H7 (cell line): ENCODE results near the gene LRP4. TPM values are rescaled to one million over a fixed set of nuclear protein-coding genes. Genes with fewer than 3 reads are reported as not detected.
A peak's percentile ranks its signal among the peaks of the same experiment; 100 is the strongest.

ENCODE experiments used
- DNase-seq: peaks from one replicate; pipeline ENCODE4 v3.0.0; 2012
- H3K27me3 ChIP-seq: 2 replicates; pipeline ENCODE4 v1.6.0; 2011; ENCODE audit warnings: mild to moderate bottlenecking, low read length; ENCODE audit not compliant: control insufficient read depth, insufficient read depth
- H3K36me3 ChIP-seq: replicated peaks from 2 replicates; pipeline ENCODE4 v1.5.1; 2011; ENCODE audit warnings: low read length; ENCODE audit not compliant: control insufficient read depth, insufficient read depth
- H3K4me3 ChIP-seq: 2 replicates; pipeline ENCODE4 v1.5.1; 2011; ENCODE audit warnings: low read depth, mild to moderate bottlenecking, control low read depth, low read length, moderate library complexity; ENCODE audit not compliant: insufficient read depth
- total RNA-seq: library from RNA; depleted of rRNA; stranded (reverse); fragments of >200 nt; shearing (Covaris generic); gene quantifications from 2 replicates; pipeline ENCODE4 v1.2.3, GENCODE V29; 2014

LRP4 gene
- total RNA-seq, 1 experiment from 2014 or later = 16.7 TPM

DNA sequence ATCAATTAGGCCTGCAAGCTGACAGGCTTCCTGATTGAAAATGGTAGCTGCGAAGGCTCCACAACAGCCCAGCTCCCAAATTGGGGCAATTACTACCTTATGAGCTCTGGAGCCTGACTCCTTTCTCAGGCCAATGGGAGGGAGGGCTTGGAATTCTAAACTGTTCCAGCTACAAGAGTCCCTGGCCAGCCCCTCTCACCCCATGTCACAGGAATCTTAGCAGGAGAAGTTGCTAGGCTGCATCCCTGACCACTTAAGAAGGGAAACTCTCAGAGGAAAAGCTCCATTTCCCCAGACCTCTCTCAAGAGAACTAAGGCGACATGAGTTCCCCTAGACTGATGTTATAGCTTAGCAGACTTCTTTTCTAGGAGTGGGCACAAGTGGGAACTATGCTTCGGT, 4.9 kb downstream of the LRP4 start:
- peaks cover 10% of the 10 kb centered on the region; the same call in 1 of the 2 replicates for H3K27me3 ChIP-seq
- peak; percentile 24 for DNase-seq
- H3K36me3 ChIP-seq = no peaks in the 10 kb centered on the region
- H3K4me3 ChIP-seq = peak overlapping the region; percentile 21

DNA sequence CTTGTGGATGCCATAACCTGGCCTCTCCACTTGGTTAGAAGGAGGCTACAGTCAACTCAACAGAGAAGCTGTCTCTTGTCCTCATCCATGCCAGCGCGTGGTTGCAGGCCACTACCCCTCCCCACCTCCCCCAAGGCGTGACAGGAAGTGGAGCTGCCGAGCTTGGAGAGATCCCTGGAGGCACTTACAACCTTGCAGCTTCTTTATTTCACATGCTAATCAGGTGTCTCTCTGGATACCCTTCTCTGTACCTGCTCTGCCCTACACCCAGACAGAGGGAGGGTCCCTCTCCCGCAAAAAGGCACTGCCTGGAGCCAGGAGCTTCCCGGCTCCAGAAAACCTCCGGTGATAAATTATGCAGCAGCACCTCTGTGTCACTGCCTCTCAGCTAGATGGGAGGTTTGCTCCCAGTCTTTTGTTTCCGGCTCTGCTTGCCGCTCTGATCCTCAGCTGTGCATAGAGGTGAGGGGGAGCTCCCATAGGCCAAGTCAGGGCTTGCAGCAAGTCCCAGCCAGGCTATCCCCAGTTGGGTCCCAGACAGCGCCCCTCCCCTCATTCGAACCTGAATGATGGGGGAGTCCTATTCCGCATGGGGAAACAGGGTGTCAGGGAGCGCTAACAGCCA, 5.7 kb downstream of the LRP4 start:
- DNase-seq = peak; percentile 75
- Histone ChIP-seq H3K36me3 (no peaks in the 10 kb centered on the region), H3K4me3 (peak overlapping the region; percentile 21), H3K27me3 (peaks cover 8% of the 10 kb centered on the region; the same call in 1 of the 2 replicates)

DNA sequence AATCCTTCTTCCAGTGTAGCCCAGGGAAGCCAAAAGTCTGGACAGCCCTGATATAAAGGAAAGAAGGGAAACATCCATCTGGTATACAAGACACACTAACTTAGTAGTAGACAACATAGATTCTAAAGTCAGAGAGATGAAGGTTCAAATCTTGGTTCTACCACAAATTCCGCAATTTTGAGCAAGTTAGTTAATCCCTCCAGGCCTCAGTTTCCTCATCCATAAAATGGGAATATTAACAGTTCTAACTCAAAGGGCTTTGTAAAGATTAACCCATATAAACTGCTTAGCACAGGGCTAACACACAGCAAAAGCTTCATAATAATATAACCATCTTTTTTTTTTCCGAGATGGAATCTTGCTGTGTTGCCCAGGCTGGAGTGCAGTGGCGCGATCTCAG, 10.7 kb downstream of the LRP4 start:
- no peak overlapping the region for H3K4me3 ChIP-seq
- H3K36me3 ChIP-seq = no peaks in the 10 kb centered on the region
- no peaks in the 10 kb centered on the region for H3K27me3 ChIP-seq
- no peak for DNase-seq

DNA sequence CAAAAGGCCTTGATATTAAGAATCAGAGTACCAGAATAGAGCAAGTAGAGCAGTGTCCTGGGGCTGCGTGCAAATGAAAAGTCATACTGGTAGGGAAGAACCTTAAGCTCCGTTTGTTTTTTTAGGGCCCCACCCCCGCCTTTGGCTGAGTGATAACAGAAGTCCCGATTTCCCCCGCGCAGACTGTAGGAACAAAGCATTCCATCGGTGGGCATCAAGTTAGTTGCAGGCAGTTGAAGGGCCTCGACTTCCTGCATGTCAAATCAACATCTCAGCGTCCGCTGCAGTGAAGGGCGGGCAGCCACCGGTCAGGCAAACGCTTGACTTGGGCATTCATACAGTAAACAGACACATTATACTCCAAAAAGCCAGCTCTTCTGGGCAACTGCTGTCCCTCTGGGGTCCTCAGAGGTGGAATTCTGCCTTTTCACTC, 11.7 kb downstream of the LRP4 start:
- peak; percentile 69 for DNase-seq
- no peak overlapping the region for H3K4me3 ChIP-seq
- H3K27me3 ChIP-seq = no peaks in the 10 kb centered on the region
- H3K36me3 ChIP-seq = no peaks in the 10 kb centered on the region

DNA sequence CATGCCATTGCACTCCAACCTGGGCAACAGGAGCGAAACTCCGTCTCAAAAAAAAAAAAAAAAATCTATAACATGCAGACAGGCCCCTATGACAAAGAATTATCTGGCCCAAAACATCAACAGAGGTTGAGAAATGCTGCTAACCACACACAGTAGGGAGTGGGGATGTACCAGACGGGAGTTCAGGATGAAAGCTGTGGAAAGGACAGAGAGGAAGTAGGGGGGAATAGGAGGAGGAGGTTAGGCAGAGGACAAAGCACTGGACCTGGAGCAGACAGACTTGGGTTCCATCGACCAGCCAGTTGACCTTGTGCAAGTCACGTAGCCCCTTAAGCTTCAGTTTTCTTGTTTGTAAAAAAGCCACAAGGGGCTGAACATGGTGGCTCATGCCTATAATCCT, 12.5 kb downstream of the LRP4 start:
- no peaks in the 10 kb centered on the region for H3K36me3 ChIP-seq
- no peak overlapping the region for H3K4me3 ChIP-seq
- no peaks in the 10 kb centered on the region for H3K27me3 ChIP-seq
- no peak for DNase-seq

DNA sequence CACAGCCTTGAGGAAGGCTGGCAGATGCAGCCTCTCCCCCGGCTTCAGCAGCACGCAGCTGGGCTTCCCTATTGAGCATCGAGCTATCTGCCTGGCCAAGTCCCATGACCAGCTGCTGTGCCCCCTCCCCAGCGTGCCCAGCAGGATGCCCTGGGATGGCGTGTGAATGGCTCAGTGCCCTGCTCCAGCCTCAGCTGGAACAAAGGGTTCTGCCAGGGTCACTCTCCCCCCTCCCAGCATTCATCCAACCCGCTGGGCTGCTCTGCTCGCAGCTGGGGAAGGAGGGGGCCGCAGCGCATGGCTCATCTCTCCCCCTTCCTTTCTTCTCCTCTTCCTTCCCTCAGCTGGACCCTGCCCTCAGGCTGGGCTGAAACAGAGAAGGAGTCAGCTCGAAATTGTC, 14.5 kb downstream of the LRP4 start:
- H3K4me3 ChIP-seq = no peak overlapping the region
- H3K27me3 ChIP-seq = no peaks in the 10 kb centered on the region
- peaks cover 4% of the 10 kb centered on the region for H3K36me3 ChIP-seq
- DNase-seq = peak; percentile 87

DNA sequence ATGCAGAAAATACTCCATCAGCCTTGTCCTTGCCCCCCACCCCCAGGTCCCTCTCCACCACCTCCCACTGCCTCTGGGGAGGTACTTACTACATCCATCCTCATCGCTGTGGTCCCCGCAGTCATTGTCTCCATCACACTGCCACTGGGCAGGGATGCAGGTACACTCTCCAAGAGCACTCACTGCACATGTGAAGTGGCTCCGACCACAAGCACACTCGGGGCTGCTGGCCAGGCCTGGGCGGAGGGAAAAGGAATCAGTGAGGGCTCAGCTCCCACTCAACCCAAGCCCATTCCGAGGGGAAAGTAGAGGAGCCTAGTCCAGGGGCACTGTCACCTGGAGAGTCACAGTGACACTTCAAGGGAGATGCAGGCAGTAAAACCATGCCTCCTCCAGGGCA, 15.7 kb downstream of the LRP4 start:
- DNase-seq = no peak
- no peaks in the 10 kb centered on the region for H3K27me3 ChIP-seq
- H3K4me3 ChIP-seq = no peak overlapping the region
- H3K36me3 ChIP-seq = peaks cover 7% of the 10 kb centered on the region

DNA sequence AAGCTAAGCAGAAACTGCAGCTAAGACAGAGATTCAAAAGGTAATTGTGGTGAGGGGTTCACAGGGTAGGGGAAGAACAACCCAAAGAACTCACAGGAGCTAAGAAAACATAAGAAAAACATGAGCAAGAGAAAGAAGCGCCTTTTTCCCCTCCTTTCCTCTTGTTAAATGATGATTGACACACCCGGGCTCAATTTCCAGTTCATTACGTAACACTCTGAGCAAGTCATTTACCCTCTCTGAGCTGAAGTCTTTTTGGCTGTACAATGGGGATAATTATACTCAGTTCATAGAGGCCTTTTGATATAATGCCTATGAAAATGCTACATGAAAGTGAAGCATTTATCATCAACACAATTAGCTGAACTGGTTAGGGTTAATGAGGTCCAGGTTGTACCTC, 17.2 kb downstream of the LRP4 start:
- Histone ChIP-seq H3K36me3 (peaks cover 12% of the 10 kb centered on the region), H3K27me3 (no peaks in the 10 kb centered on the region), H3K4me3 (no peak overlapping the region)
- DNase-seq = no peak

DNA sequence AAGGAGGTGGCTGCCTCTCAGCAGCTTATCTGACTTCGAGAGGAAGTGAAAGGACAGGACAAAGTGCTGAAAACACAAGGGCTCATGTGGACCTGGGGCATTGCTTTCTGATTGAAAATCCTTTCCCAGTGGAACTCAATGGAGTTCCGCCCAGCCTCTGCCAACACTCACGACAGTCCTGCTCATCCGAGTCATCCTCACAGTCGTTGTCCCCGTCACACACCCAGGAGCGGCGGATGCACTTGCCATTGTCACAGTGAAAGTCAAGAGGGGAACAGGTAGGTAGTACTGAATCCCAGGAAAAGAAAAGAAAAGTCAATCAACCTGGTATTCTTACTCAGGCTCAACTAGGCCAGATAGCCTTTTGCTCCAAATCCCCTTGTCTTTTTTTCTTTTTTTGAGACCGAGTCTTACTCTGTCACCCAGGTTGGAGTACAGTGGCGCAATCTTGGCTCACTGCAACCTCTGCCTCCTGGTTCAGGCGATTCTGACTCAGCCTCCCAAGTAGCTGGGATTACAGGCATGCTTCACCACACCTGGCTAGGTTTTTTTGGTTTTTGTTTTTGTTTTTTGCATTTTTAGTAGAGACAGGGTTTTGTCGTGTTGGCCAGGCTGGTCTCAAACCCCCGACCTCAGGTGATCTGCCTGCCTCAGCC, 18.1 kb downstream of the LRP4 start:
- H3K4me3 ChIP-seq = no peak overlapping the region
- H3K27me3 ChIP-seq = no peaks in the 10 kb centered on the region
- H3K36me3 ChIP-seq = peaks cover 14% of the 10 kb centered on the region
- no peak for DNase-seq

DNA sequence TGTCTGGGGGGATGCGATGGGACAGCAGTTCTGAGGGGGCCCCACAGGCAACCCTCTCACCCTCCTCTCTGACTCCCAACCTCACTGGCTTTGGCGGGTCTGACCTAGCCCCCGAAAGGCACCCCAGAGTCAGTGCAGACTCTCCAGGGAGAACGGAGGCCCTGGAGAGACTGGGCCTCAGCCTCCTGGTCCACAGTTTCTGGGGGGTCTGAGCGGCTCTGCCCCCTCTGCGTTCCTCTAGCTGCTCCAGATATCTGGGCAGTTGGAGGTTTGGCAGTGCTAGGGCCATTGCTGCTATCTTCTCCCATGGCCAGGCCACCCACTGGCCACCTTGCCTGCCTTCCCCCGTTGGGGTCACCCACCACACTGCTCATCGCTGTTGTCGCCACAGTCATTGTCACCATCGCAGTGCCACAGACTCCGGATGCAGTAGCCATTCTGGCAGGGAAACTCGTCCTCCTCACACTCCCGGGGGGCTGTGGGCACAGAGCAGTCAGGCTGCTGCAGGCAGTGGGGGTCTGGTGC, 18.8 kb downstream of the LRP4 start:
- Histone ChIP-seq H3K27me3 (no peaks in the 10 kb centered on the region), H3K4me3 (no peak overlapping the region), H3K36me3 (peaks cover 18% of the 10 kb centered on the region)
- DNase-seq = no peak

DNA sequence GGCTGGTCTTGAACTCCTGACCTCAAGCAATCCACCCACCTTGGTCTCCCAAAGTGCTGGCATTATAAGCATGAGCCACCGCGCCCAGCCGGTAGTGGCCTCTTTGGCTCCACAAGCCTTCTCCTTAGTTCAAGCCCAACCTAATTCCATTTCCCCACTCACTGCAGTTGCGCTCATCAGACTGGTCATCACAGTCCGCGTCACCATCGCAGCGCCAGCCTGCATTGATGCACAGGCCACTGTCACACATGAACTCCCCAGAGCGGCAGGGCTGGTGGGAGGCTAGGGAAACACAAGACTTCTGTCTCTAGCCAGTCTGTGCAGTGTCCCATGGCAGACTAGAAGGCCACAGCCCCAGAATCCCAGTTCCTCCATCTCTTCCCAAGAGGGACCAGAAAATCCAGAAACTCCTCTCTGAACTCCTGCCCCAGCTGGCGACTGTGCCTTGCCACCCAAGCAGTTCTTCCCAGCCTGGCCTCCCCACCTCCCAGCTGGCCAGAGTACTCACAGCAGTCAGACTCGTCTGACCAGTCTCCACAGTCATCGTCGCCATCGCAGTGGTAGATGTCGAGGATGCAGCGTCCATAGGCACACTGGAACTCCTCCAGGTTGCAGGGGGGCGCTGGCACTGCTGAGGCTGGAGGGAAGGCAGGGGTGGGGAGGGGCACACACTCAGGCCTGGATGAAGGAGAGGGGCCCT, 19.8 kb downstream of the LRP4 start:
- Histone ChIP-seq H3K4me3 (no peak overlapping the region), H3K36me3 (peaks cover 21% of the 10 kb centered on the region), H3K27me3 (no peaks in the 10 kb centered on the region)
- DNase-seq = no peak

DNA sequence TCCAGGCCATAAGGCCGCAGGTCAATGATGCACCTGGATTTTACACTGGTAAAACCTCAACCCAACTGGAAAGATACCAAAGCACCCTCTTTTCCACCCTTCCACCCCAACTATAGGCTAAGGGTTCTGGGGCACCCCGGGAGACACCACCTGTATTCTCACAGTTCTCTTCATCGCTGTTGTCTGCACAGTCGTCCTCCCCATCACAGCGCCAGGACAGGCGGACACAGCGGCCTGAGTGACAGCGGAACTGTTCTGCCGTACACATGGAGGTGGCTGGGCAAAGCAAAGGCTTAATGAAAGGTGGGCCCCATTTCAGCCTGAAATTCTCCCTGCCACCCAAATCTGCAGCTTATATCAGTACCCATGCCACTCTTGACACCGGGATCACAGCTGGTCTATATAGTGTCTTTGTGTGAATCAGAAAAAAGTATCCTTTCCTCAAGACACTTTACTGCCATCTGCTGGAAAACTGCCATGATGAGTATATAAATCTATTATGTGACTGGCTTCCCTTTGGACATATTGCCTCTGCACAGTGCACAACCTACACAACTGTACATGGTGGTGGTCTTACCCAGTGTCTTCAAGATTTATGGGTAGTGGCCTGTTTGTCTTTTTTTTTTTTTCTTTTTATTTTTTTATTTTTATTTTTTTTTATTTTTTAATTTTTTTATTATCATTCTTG, 21.5 kb downstream of the LRP4 start:
- Histone ChIP-seq H3K4me3 (no peak overlapping the region), H3K36me3 (peaks cover 24% of the 10 kb centered on the region), H3K27me3 (no peaks in the 10 kb centered on the region)
- DNase-seq = peak; percentile 67

DNA sequence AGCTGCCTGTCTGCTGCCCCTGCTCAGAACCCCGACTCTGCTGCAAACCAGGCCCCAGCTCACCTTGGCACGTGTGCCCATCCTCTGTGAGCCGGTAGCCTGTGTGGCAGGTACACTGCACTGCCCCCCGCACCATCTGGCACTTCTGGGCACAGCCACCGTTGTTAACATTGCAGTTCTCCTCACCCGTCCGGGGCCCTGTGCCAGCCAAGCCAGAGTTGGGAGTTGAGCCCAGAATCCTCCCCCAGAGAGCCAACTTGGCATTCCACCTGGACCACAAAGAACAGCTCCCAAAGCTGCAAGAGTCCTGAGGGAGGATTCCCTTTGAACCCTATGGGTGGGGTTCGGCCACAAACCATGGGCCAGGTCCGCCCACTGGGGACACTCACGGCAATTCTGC, 22.5 kb downstream of the LRP4 start:
- peaks cover 24% of the 10 kb centered on the region for H3K36me3 ChIP-seq
- H3K27me3 ChIP-seq = no peaks in the 10 kb centered on the region
- no peak for DNase-seq
- H3K4me3 ChIP-seq = no peak overlapping the region

DNA sequence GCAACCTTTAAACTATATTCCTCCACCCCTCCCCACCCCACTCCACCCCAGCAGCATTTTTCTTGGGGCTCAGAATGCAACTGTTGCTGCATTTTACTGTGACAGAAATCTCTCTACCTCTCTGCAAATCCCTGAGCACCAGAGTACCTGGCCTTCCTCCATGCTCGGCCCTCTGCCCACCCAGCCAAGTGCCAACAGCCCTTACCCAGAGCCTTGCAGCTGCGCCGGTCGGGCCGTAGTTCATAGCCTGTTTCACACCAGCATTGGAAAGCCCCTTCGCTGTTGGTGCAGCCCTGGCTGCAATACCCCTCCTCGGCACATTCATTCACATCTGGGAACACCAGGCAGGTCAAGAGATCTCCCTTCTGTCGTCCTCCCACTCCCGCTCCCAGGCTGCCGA, 23.4 kb downstream of the LRP4 start:
- Histone ChIP-seq H3K4me3 (no peak overlapping the region), H3K36me3 (peaks cover 24% of the 10 kb centered on the region), H3K27me3 (no peaks in the 10 kb centered on the region)
- DNase-seq = no peak
